Testis (tissue), 3 donors: Measurements from ENCODE around the gene ARFIP1. TPM values are rescaled to one million over a fixed set of nuclear protein-coding genes. Genes with fewer than 3 reads are reported as not detected.

Experiments used
- DNase-seq: peaks from one replicate; pipeline ENCODE4 v3.0.0-alpha.2; 2019
- H3K27ac ChIP-seq, 2 donors: fragments of 200-600 bp; sonication (generic); one replicate each; pipeline ENCODE4 v1.5.1; 2019
- H3K27me3 ChIP-seq: fragments of 200-600 bp; sonication (generic); one replicate; pipeline ENCODE4 v1.5.1; 2019
- H3K36me3 ChIP-seq: fragments of 200-600 bp; sonication (generic); one replicate; pipeline ENCODE4 v1.5.1; 2017; ENCODE audit warnings: low read depth; ENCODE audit errors: missing control alignments
- H3K4me1 ChIP-seq: fragments of 200-600 bp; sonication (generic); one replicate; pipeline ENCODE4 v1.5.1; 2019
- H3K4me3 ChIP-seq, 2 donors: fragments of 200-600 bp; sonication (generic); one replicate each; pipeline ENCODE4 v1.5.1; 2017 to 2019
- H3K9me3 ChIP-seq: fragments of 200-600 bp; sonication (generic); one replicate; pipeline ENCODE4 v1.5.1; 2017
- POLR2A ChIP-seq: fragments of 450-650 bp; IDR thresholded peaks from one replicate; pipeline ENCODE4 v1.6.1; 2017; ENCODE audit warnings: antibody characterized with exemption, mild to moderate bottlenecking, moderate library complexity
- WGBS, 2 donors: methylation state at CpG; one replicate each; pipeline ENCODE4 v1.1.5; 2018; 5-methylcytosine and 5-hydroxymethylcytosine counted together
- intact Hi-C: fragments of 100-400 bp; cut with DNase I; formaldehyde crosslinking; loops from one replicate; pipeline ENCODE4 v1.15.1; 2023; ENCODE audit warnings: low total_unique reads
- polyA plus RNA-seq: library from polyadenylated mRNA; stranded (reverse); fragments of 350-450 nt; fragmentation: Illumina TruSeq; extraction: RNeasy Lipid Tissue Mini Kit (QIAGEN cat#74804); gene quantifications from one replicate; pipeline ENCODE4 v1.2.3, GENCODE V29; 2014; ENCODE audit warnings: low read depth, low replicate concordance; ENCODE audit not compliant: insufficient read depth
- total RNA-seq, 2 donors: library from RNA; depleted of rRNA; stranded (reverse); fragments of >200 nt; gene quantifications; one replicate each; pipeline ENCODE4 v1.2.3, GENCODE V29; 2016
- TF ChIP-seq, protein P1 (sequence below), 3 experiments: fragments of 450-650 bp in 2 of 3; fragments of 200-600 bp in 1 of 3; sonication (generic) in 1 of 3; IDR thresholded peaks; one replicate each; pipeline ENCODE4 v1.5.1; 2016 to 2019; ENCODE audit warnings: antibody characterized with exemption in 3 of 3, mild to moderate bottlenecking in 2 of 3, moderate library complexity in 1 of 3

The ARFIP1 gene
- total and polyA plus RNA-seq, 3 donors from 2014 or later, result 22.3 to 37.0 (median 31.7) TPM

DNA sequence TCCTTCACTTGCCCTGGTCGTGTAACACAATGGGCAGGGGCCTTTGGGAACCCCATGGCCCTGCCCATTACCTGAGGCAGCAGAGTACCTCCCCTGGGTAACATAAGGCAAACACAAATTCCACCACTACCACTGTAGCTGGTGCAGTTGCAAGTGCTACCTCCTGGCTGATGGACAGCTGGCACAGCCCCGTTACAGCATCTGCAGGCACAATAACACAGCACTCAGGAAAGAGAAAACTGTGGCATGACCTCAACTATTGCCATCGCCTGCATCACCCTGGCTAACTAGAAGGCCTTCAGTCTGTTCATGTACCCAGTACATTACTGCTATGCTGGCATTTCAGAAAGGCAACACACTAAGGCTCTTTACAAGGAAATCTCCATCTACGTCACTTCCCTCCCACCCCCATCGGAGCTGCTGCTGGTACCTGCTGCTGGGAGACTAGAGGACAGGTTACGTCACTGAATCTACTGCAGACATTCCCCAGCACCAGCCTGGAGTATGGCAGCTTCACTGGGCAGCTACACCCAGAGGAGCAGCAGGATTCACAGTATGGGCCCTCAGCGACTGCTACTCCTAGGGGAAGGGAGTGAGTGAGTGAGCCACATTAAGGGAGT is 39.4 kb downstream of the ARFIP1 start:
- Histone ChIP-seq H3K27me3 (no peaks in the 10 kb centered on the region), H3K4me3 (no peak overlapping the region), H3K27ac (no peak overlapping the region), H3K4me1 (no peaks in the 10 kb centered on the region), H3K9me3 (no peaks in the 10 kb centered on the region), H3K36me3 (no peaks in the 10 kb centered on the region)
- intact Hi-C loops, result no loop called here
- no peak for DNase-seq
- TF ChIP-seq, protein P1, sequence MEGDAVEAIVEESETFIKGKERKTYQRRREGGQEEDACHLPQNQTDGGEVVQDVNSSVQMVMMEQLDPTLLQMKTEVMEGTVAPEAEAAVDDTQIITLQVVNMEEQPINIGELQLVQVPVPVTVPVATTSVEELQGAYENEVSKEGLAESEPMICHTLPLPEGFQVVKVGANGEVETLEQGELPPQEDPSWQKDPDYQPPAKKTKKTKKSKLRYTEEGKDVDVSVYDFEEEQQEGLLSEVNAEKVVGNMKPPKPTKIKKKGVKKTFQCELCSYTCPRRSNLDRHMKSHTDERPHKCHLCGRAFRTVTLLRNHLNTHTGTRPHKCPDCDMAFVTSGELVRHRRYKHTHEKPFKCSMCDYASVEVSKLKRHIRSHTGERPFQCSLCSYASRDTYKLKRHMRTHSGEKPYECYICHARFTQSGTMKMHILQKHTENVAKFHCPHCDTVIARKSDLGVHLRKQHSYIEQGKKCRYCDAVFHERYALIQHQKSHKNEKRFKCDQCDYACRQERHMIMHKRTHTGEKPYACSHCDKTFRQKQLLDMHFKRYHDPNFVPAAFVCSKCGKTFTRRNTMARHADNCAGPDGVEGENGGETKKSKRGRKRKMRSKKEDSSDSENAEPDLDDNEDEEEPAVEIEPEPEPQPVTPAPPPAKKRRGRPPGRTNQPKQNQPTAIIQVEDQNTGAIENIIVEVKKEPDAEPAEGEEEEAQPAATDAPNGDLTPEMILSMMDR (IDR thresholded peaks at IDR 0.05), result no peak
- WGBS, 2 donors, result 94 to 100% methylated on average over 4 to 7 of the region's 7 CpGs

DNA sequence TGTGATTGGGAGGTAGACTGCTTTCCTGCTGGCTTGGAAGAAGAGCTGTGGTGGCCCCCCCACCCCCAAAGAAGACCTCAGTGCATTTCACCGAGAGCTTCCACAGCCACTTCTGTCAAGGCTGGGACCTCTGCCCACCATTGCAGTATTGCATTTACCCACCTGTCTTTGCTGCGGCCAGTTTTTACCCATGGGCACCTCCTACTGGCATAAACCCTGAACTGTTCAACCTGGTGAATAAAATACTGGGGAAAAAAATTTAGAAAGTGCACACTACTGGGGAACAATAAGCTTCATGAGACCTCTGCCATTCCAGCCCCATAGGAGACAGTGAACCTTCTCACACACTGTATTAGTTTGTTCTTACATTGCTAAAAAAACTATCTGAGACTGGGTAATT is 40.3 kb downstream of the ARFIP1 start:
- intact Hi-C loops, result no loop called here

DNA sequence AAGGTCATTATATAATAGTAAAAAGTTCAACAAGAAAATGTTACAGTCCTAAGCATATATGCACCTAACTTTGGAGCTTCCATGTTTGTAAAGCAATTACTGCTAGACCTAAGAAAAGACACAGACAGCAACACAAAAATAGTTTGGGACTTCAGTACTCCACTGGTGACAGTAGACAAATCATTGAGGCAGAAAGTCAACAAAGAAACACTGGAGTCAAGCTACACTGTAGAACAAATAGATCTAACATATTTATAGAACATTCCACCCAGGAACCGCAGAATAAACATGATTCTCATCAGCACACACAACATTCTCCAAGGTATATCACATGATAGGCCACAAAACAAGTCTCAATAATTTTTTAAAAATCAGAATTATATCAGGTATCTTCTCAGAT is 42.6 kb downstream of the ARFIP1 start:
- H3K4me3 ChIP-seq, result no peak overlapping the region
- no peaks in the 10 kb centered on the region for H3K9me3 ChIP-seq
- no peaks in the 10 kb centered on the region for H3K27me3 ChIP-seq
- TF ChIP-seq POLR2A, result no peak
- TF ChIP-seq, protein P1 (IDR thresholded peaks at IDR 0.05), result no peak
- DNase-seq, result no peak
- 94 to 100% methylated on average over 1 of the region's 1 CpG for WGBS, 2 donors
- H3K4me1 ChIP-seq, result no peaks in the 10 kb centered on the region
- H3K36me3 ChIP-seq, result no peaks in the 10 kb centered on the region
- no peak overlapping the region for H3K27ac ChIP-seq
- intact Hi-C loops, result no loop called here

More for the DNA sequence above, 40.3 kb downstream of the ARFIP1 start:
- 100% methylated on average over 2 of the region's 2 CpGs for WGBS, 2 donors
- H3K27me3 ChIP-seq, result no peaks in the 10 kb centered on the region
- no peak overlapping the region for H3K27ac ChIP-seq
- no peaks in the 10 kb centered on the region for H3K4me1 ChIP-seq
- no peak overlapping the region for H3K4me3 ChIP-seq
- DNase-seq, result no peak
- TF ChIP-seq, protein P1 (IDR thresholded peaks at IDR 0.05), result no peak
- no peak for TF ChIP-seq POLR2A
- no peaks in the 10 kb centered on the region for H3K9me3 ChIP-seq
- no peaks in the 10 kb centered on the region for H3K36me3 ChIP-seq

DNA sequence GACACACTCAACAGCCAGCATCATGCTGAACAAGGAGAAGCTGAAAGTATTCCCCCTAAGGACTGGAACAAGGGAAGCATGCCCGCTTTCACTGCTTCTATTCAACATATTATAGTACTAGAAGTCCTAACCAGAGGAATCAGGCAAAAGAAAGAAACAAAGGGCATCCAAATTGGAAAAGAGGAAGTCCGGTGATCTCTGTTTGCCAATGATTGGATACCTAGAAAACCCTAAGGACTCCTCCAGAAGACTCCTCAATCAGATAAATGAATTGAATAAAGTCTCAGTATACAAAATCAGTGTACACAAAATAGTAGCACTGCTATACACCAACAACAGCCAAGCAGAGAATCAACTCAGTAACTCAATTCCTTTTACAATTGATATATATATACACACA is 44.8 kb downstream of the ARFIP1 start:
- Histone ChIP-seq H3K27ac (no peak overlapping the region), H3K4me1 (no peaks in the 10 kb centered on the region), H3K4me3 (no peak overlapping the region), H3K9me3 (no peaks in the 10 kb centered on the region), H3K27me3 (no peaks in the 10 kb centered on the region), H3K36me3 (no peaks in the 10 kb centered on the region)
- TF ChIP-seq POLR2A, result no peak
- TF ChIP-seq, protein P1 (IDR thresholded peaks at IDR 0.05), result no peak
- no peak for DNase-seq
- intact Hi-C loops, result no loop called here
- WGBS, 2 donors, result 98 to 100% methylated on average over 2 of the region's 2 CpGs

DNA sequence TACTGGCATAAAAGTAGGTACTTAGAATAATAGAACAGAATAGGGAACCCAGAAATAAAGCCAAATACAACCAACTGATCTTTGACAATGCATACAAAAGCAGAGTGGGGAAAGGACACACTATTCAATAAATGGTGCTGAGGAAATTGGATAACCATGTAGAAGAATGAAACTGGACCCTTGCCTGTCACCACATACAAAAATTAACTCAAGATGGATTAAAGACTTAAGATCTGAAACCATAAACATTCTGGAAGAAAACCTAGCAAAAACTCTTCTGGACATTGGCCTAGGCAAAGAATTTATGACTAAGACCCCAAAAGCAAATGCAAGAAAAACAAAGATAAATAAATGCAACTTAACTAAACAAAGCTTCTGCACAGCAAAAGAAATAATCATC is 45.6 kb downstream of the ARFIP1 start:
- intact Hi-C loops, result no loop called here
- H3K27ac ChIP-seq, result no peak overlapping the region
- H3K36me3 ChIP-seq, result no peaks in the 10 kb centered on the region
- H3K4me3 ChIP-seq, result no peak overlapping the region
- H3K4me1 ChIP-seq, result no peaks in the 10 kb centered on the region
- TF ChIP-seq, protein P1 (IDR thresholded peaks at IDR 0.05), result no peak
- TF ChIP-seq POLR2A, result no peak
- no peak for DNase-seq
- H3K9me3 ChIP-seq, result no peaks in the 10 kb centered on the region
- H3K27me3 ChIP-seq, result no peaks in the 10 kb centered on the region
